ENCODE data around the gene SVEP1.

SVEP1 gene

DNA sequence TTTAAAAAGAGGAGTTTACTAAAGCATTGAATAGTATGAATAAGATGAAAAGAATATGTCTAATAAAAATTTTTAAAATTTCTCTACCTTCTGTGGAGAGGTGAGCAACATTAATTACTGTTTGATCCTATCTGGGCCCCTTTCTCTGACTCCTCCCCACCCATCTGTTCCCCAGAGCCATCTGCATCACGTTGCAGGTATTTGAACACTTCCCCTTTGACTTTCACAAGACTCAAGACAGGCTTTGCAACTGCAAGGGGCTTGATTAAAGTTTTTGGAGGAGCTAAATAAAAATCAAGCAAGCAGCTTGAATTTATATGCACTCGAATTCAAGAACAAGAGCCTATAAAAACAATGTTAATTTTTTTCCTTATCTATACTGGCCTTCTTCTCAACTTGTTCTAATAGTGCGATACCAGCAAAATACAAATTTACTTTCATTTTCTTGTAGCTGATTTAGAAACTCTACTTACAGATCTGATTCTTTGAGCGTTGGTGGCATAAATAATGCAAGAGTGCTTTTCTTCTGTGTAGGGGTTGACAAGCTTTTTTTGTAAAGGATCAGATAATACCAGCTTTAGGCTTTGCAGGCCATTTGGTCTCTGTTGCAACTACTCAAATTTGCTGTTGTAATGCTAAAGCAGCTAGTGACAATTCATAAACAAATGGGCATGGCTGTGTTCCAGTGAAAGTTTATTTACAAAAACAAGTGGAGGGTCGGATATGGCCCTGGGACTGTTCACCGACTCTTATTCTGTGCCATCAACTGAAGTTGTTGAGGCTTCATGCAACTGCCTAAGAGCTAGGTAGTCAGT is 263.1 kb downstream of the SVEP1 start:
- no peak for FAIRE-seq

Measured in colon (tissue), 2 donors.